Type B pancreatic cell (in vitro differentiated cells): ENCODE measurements around the gene ABCD3. TPM values are rescaled to one million over a fixed set of nuclear protein-coding genes. Genes with fewer than 3 reads are reported as not detected.

Source experiments
- DNase-seq: peaks from one replicate; pipeline ENCODE4 v3.0.0; 2021; ENCODE audit warnings: mixed read lengths; ENCODE audit not compliant: unreplicated experiment; ENCODE audit errors: extremely low spot score
- H3K27ac Mint-ChIP-seq: 2 replicates; pipeline ENCODE4 v1.8.0; 2021; ENCODE audit warnings: mild to moderate bottlenecking, mixed read lengths
- H3K27me3 Mint-ChIP-seq: 2 replicates; pipeline ENCODE4 v1.8.0; 2021; ENCODE audit warnings: mixed read lengths
- H3K36me3 Mint-ChIP-seq: 2 replicates; pipeline ENCODE4 v1.8.0; 2021; ENCODE audit warnings: mixed read lengths
- H3K4me1 Mint-ChIP-seq: one replicate; pipeline ENCODE4 v1.8.0; 2021; ENCODE audit warnings: mixed read lengths; ENCODE audit not compliant: unreplicated experiment
- H3K4me3 Mint-ChIP-seq: 2 replicates; pipeline ENCODE4 v1.8.0; 2021; ENCODE audit warnings: mild to moderate bottlenecking, mixed read lengths
- H3K9me3 Mint-ChIP-seq: 2 replicates; pipeline ENCODE4 v1.8.0; 2021; ENCODE audit warnings: mixed read lengths
- total RNA-seq: library from RNA; stranded (reverse); gene quantifications from 2 replicates; pipeline ENCODE4 v1.2.1, GENCODE V29; 2021; ENCODE audit warnings: low replicate concordance
- TF ChIP-seq, protein P1 (sequence below): fragments of 200-600 bp; sonication (generic); conservative IDR thresholded peaks from 2 replicates; pipeline ENCODE4 v1.5.0; 2021; ENCODE audit warnings: antibody characterized with exemption, mild to moderate bottlenecking

ABCD3 gene
- total RNA-seq, 1 donor from 2014 or later: 55.1 TPM

DNA sequence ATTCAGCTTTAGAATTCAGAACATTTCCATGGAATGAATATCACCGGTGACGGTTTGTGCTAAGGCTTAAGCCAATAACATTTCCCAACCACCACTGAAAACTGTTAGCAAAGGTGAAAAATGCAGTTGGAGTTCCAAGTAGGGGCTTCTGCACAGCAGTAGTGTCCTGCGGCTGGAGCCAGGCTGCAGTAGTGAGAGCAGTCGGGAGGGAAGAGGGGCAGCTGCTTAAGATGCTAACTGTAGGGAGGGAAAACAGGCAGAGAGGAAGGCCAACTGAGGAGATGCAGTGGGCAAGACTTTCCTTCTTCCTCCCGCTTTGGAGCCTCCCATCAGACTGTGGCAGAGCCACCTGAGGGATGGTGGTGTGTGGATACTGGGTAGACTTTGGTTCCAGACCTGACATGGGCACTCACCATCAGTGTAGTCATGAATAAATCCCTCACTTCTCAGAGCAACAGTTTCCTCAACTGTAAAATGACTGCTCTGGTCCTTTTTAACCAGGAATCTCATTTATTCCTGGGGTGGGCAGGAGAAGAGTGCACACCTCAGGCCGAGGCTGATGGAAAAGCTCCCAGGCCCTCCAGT, 120.1 kb downstream of the ABCD3 start:
- H3K4me3 Mint-ChIP-seq: peak overlapping the region; percentile 95
- DNase-seq: no peak
- peaks cover 26% of the 10 kb centered on the region for H3K36me3 Mint-ChIP-seq
- peaks cover 18% of the 10 kb centered on the region for H3K4me1 Mint-ChIP-seq
- H3K27me3 Mint-ChIP-seq: peaks cover 19% of the 10 kb centered on the region
- H3K9me3 Mint-ChIP-seq: no peaks in the 10 kb centered on the region
- TF ChIP-seq, protein P1, sequence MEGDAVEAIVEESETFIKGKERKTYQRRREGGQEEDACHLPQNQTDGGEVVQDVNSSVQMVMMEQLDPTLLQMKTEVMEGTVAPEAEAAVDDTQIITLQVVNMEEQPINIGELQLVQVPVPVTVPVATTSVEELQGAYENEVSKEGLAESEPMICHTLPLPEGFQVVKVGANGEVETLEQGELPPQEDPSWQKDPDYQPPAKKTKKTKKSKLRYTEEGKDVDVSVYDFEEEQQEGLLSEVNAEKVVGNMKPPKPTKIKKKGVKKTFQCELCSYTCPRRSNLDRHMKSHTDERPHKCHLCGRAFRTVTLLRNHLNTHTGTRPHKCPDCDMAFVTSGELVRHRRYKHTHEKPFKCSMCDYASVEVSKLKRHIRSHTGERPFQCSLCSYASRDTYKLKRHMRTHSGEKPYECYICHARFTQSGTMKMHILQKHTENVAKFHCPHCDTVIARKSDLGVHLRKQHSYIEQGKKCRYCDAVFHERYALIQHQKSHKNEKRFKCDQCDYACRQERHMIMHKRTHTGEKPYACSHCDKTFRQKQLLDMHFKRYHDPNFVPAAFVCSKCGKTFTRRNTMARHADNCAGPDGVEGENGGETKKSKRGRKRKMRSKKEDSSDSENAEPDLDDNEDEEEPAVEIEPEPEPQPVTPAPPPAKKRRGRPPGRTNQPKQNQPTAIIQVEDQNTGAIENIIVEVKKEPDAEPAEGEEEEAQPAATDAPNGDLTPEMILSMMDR: no peak
- no peak overlapping the region for H3K27ac Mint-ChIP-seq

DNA sequence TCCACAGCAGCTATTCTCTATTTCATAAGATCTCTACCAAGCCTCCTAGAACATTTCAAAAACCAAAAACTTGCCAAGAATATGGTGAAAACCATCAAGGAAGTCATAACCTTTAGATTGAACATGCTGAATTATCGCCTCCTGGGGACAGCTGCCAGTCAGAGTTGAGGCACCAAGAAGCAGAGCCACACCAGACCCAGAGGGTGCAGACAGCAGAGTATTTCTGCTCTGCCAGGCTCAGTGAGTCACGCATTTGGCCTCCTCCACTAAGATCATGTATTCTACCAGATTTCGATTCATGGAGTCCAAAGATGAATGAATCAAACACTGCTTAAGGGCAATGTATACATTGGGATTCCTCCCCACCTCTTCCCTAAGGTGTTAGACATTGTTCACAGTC, 121.3 kb downstream of the ABCD3 start:
- Mint-ChIP-seq H3K4me3 (peak overlapping the region; percentile 95), H3K27ac (peak overlapping the region; percentile 76), H3K27me3 (peaks cover 19% of the 10 kb centered on the region), H3K9me3 (no peaks in the 10 kb centered on the region), H3K4me1 (peaks cover 25% of the 10 kb centered on the region), H3K36me3 (peaks cover 22% of the 10 kb centered on the region)
- DNase-seq: no peak
- TF ChIP-seq, protein P1: no peak

DNA sequence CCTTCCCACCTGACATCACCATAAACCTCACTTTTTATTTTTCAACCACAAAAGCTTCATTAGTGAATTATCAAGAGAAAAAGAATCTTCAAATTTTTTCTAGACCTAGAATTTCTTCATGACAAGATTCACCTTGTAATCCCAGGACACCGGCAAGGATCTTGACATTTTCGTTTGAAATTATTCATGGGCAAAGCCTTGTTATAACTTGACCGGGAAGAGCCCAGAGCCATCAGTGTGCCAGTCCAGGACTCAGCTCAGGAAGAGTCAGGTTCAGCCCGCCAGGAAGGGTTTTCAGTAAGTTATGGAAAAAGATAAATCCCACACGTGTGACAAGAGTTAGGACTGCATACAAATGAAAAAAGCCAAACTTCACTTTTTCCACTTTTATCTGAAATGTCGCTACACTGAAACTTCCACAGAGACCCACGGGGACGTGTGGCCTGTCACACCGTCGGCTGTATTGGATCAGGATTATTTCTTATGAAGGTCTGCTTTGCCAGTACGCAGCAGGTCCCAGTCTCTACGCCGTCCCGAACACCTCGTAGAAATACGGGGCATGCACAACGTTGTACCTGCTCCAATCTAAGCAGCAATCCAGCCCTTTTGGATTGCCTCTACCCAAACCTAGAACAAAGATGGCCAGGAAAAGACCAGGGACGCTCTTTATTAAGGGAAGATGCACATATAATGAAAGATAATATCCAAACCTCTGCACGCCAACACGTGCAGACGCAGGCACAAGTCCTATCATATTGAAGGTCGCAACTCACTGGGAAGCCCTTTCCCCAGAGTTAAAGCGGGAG, 122.5 kb downstream of the ABCD3 start:
- Mint-ChIP-seq H3K27me3 (peaks cover 19% of the 10 kb centered on the region), H3K27ac (peak overlapping the region; percentile 76), H3K9me3 (no peaks in the 10 kb centered on the region), H3K4me3 (peak overlapping the region; percentile 95), H3K4me1 (peaks cover 29% of the 10 kb centered on the region), H3K36me3 (peaks cover 22% of the 10 kb centered on the region)
- no peak for DNase-seq
- TF ChIP-seq, protein P1: no peak

DNA sequence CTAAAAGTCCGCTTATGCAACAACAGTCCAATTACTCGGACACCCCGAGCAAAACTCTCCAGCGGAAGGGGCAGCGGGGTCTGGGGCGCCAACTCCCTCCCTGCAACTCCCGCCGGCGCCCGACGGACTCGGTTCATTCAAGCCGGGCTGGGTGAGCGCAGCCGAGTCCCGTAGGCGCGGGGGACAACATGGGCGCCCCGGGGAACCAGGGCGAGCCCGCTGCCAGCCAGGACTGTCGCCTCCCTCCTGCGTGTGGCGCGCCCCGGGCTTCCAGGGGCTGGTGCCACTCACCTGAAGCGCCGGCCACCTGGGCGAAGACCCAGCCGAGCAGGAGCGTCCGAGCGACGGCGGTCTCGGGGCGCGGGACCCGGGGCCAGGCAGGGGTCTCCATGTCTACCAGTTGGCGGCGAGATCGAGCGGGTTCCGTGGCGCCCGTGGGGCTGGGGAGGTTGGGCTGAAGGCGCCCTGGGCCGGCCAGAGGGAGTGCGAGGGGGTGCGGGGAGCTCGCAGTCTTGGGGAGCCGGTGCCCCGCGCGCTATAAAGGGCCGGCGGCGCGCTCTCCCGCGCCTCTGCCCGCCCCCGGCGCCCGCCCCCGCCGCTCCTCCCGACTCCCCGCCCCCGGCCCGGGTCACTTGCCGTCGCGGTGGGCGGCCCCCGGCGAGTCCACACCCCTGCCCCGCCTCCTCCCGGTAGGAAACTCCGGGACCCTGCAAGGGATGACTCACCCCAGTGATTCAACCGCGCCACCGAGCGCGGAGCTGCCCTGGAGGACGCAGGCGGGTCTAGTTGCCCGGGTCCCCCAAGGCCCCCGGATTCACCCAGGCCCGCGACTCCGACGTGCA, 123.3 kb downstream of the ABCD3 start, which contains the start of gene F3:
Gene F3, minus strand, starts transcription at position 514 of the 842 bp plus-strand sequence. Its CDS starts 123 bp downstream, at position 391.
- H3K27me3 Mint-ChIP-seq: peaks cover 19% of the 10 kb centered on the region
- peaks cover 15% of the 10 kb centered on the region for H3K36me3 Mint-ChIP-seq
- DNase-seq: peak; percentile 88
- no peaks in the 10 kb centered on the region for H3K9me3 Mint-ChIP-seq
- TF ChIP-seq, protein P1: peak; percentile 40
- H3K4me3 Mint-ChIP-seq: peak within 1 kb of the TSS; percentile 95
- peaks cover 29% of the 10 kb centered on the region for H3K4me1 Mint-ChIP-seq
- H3K27ac Mint-ChIP-seq: peak within 1 kb of the TSS; percentile 87

DNA sequence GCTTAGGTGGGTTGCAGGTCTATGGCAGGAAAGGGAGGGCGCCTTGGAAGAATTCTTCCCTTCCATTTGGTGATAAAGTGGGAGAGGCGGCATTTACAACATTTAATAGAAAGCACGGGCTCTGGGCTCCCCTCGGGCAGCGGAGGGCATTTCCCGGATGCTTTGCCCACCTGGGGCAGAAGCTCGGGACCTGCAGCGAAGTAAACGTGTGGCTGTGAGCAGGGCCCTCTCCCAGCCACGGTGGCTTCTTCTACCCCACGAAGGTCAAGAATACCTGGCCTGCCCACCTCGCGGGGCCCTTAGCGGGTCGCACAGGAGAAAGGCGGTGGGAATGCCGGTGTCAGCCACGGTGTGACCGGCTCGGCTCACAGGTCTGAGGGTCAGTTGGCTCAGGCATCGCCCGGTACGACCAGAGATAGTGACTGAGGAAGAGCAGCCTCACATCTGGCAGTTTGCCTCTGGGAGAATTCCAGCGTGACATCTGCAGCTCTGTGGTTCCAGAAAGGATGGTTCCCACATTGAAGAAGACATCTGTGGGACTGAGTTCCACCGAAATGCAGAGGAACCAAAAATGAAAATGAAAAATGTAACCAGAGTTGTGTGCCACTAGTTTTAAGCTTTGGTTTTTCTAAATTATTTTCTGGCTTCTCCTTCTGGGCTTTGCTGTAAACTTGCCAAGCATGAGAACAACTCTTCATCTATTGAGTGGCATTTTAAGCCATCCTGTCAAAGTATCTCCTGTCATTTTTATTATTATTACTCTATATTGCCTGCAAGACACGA, 124.1 kb downstream of the ABCD3 start:
- peaks cover 27% of the 10 kb centered on the region for H3K4me1 Mint-ChIP-seq
- H3K27ac Mint-ChIP-seq: peak overlapping the region; percentile 87
- H3K4me3 Mint-ChIP-seq: peak overlapping the region; percentile 93
- TF ChIP-seq, protein P1: no peak
- H3K27me3 Mint-ChIP-seq: peaks cover 19% of the 10 kb centered on the region
- peaks cover 15% of the 10 kb centered on the region for H3K36me3 Mint-ChIP-seq
- H3K9me3 Mint-ChIP-seq: no peaks in the 10 kb centered on the region
- DNase-seq: no peak
